HEK293T (cell line): ENCODE measurements around the gene DYRK1B.

Source experiments
- ARNT ChIP-seq: fragments of 450-650 bp; IDR thresholded peaks from 2 replicates; pipeline ENCODE4 v1.6.1; 2017; ENCODE audit warnings: mild to moderate bottlenecking
- ELF4 ChIP-seq: fragments of 450-650 bp; IDR thresholded peaks from 2 replicates; pipeline ENCODE4 v1.6.1; 2017; ENCODE audit warnings: antibody characterized with exemption
- TARDBP ChIP-seq: fragments of 450-650 bp; IDR thresholded peaks from 2 replicates; pipeline ENCODE4 v1.6.1; 2016

DNA sequence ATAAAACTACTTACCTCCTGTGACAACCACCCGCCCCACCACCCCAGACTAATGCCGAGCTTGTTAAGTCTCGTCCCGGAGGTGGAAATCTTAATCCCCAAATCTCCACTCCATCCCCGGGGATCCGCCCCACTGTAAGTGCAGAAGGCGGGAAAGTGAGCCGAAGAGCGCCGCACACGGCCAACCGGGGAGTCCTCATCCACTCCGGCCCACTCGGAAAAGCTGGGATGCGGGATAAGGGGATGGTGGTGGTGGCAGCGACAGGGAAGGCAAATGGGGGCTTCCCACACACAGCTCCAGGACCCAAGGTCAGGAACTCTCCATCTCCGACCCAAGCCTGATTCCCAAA, 11.6 kb upstream of the DYRK1B start:
- no peak for TF ChIP-seq ELF4
- no peak for TF ChIP-seq TARDBP
- no peak for TF ChIP-seq ARNT
